ENCODE measurements around the gene RUNX1.
A peak's percentile ranks its signal among the peaks of the same experiment; 100 is the strongest.

The RUNX1 gene

DNA sequence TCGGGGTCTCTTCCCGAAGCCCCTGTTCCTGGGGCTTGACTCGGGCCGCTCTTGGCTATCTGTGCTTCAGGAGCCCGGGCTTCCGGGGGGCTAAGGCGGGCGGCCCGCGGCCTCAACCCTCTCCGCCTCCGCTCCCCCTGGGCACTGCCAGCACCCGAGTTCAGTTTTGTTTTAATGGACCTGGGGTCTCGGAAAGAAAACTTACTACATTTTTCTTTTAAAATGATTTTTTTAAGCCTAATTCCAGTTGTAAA lies 158.7 kb downstream of the RUNX1 start:
- no peak for DNase-seq

DNA sequence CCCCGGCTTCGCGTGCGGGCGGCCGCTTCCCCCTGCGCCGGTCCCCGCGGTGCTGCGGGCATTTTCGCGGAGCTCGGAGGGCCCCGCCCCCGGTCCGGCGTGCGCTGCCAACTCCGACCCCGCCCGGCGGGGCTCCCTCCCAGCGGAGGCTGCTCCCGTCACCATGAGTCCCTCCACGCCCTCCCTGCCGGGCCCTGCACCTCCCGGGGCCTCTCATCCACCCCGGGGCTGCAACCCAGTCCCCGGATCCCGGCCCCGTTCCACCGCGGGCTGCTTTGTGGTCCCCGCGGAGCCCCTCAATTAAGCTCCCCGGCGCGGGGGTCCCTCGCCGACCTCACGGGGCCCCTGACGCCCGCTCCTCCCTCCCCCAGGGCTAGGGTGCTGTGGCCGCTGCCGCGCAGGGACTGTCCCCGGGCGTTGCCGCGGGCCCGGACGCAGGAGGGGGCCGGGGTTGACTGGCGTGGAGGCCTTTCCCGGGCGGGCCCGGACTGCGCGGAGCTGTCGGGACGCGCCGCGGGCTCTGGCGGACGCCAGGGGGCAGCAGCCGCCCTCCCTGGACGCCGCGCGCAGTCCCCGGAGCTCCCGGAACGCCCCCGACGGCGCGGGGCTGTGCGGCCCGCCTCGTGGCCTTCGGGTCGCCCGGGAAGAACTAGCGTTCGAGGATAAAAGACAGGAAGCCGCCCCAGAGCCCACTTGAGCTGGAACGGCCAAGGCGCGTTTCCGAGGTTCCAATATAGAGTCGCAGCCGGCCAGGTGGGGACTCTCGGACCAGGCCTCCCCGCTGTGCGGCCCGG lies 159.2 kb downstream of the RUNX1 start:
- DNase-seq = peak; percentile 71

DNA sequence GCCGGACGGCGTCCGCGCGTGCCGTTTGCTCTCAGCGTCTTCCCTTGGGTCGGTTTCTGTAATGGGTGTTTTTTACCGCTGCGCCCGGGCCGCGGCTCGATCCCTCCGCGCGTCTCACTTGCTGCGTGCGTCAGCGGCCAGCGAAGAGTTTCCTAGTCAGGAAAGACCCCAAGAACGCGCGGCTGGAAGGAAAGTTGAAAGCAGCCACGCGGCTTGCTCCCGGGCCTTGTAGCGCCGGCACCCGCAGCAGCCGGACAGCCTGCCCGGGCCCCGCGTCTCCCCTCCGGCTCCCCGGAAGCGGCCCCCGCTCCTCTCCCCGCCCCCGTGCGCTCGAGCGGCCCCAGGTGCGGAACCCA lies 159.8 kb downstream of the RUNX1 start:
- no peak for DNase-seq

DNA sequence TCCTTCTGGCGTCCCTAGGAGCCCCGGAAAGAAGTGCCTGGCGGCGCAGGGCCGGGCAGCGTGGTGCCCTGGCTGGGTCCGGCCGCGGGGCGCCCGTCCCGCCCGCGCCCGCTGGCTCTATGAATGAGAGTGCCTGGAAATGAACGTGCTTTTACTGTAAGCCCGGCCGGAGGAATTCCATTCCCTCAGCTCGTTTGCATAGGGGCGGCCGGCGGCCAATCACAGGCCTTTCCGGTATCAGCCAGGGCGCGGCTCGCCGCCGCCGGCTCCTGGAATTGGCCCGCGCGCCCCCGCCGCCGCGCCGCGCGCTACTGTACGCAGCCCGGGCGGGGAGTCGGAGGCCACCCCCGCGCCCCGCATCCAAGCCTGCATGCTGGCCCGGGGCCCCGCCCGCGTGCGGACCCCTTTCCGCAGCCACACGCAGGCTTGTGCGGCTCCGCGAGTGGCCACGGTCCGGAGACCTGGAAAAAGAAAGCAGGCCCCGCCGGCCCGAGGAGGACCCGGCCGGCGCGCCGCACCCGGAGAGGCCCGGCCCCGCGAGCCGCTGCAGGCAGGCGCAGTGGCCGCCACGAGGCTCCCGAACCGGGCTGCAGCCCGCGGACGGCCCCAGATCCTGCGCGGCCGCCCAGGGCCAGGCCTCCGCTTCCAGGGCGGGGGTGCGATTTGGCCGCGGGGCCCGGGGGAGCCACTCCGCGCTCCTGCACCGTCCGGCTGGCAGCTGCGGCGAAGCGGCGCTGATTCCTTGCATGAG lies 160.4 kb downstream of the RUNX1 start:
- DNase-seq = peak; percentile 70

DNA sequence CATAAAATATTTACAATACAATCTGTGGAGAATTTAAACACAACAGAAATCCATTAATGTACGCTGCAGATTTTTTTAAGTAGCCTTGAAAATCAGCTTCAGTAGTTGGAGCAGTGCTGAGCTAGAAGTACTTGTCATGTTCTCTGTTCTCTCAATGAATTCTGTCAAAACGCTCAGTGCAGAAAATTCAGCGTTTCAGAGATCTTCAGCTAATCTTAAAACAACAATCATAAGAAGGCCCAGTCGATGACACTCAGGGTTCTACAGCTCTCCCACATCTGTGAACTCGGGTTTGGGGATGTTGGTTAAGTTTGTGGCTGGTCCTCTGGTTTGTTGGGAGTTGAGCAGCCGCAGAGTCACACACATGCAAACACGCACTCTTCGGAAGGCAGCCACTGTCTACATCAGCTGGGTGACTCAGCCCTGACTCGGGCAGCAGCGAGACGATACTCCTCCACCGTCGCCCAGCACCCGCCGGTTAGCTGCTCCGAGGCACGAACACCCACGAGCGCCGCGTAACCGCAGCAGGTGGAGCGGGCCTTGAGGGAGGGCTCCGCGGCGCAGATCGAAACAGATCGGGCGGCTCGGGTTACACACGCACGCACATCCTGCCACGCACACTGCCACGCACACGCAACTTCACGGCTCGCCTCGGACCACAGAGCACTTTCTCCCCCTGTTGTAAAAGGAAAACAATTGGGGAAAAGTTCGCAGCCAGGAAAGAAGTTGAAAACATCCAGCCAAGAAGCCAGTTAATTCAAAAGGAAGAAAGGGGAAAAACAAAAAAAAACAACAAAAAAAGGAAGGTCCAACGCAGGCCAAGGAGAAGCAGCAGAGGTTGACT lies 161.2 kb downstream of the RUNX1 start:
- peak; percentile 85 for DNase-seq

DNA sequence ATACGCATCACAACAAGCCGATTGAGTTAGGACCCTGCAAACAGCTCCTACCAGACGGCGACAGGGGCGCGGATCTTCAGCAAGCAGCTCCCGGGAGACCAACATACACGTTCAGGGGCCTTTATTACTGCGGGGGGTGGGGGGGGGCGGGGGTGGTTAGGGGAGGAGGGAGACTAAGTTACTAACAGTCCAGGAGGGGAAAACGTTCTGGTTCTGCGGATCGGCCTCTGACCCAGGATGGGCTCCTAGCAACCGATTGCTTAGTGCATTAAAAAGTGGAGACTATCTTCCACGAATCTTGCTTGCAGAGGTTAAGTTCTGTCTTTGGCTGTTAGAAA lies 162.0 kb downstream of the RUNX1 start:
- DNase-seq = no peak

DNA sequence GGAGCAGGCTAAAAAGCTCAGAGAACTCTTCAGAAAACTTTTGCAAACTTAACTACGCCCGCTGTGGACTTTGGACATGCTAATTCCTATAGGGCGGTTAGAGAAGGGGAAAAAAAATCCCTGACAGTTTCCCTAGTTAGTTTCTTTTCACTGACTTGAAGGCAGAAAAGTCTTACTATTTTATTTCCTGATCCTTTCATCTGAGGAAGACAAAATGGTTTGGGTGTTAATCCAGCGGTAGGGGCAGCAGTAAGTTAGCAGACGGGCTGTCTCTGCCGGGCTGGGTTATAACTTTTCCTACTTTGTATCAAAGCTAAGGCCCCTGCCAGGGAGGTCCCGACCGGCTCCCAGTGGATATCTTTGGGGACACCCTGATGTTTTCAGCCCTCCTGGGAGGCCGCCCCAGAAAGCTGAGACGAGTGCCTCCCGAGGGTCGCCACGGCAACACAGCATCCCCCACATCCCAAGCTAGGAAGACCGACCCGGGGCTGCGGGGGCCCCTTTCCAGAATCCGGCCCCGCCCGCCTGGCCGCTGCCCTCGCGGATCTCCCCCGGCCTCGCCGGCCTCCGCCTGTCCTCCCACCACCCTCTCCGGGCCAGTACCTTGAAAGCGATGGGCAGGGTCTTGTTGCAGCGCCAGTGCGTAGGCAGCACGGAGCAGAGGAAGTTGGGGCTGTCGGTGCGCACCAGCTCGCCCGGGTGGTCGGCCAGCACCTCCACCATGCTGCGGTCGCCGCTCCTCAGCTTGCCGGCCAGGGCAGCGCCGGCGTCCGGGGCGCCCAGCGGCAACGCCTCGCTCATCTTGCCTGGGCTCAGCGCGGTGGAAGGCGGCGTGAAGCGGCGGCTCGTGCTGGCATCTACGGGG lies 162.6 kb downstream of the RUNX1 start:
- DNase-seq = peak; percentile 27

DNA sequence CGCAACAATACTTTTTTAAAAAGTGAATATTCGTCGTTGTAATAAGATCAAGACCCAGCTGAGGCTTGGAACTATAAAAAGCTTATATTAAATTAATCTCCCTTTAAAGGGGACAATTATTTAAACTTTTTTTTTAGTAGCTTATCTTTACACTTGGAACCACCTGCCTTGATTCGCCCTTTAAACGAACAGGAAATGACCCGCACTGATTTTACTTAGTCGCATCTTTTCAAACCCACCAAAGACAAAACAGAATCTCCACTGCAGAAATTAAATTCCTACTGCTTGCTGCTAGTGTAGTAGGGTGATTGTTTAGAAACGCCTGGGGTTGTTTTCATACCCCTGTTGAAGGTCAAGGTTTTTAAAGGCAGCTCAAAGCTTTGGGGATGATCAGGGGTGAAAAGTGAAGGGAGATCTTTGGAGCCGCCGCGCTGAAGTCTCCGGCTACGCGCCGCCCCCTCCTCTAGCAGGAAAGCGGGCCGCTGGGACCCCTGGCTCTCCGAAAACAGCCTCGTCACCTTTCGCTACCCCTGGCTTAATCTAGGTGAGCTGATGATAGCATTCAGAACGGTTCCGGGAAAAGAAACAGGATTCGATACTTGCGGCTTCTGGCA lies 163.4 kb downstream of the RUNX1 start:
- DNase-seq = no peak

DNA sequence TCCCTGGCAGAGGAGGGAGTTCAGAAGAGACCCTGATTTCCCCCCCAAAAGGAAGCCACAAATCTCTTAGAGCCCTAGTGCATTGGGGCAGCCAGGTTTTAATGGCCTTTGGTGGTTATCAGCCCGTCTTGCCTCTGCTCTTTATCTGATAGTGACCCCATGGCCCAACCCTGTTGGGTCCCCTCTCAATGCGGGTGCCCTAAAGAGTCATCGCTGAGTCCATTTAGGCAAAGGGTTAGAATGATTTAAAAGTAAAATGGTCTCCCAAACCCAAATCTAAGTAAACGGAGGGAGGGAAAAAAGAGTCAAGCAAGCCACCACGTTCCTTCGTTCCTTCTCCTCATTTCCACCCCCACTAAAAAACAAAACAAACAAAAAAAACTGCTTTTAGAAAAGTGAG lies 164.0 kb downstream of the RUNX1 start:
- no peak for DNase-seq

DNA sequence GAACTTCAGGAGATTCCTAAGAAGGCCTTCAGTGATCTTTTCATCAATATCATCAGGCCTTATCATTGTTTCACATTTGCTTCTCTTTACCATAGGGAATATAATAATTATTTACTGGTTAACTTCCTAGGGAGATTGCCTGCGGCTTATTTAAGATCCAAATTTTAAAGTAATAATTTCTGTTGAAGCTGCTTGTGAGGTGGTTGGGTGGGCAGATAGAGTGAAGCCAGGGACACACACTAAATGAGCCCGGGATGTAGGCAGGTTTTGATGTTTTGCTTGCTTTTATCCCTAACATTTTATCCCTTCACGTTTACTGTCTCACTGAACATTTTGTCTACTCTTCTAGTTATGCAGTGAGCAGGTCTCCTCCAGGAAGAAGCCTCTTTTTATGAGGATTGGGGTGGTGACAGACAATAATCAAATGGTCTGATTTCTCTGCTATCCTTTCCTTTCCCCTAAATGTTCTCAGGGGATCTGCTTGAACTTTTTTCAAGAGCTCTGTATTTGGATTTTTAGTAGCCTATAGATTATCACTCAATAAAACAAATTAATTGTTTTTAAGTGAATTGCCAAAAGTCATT lies 164.7 kb downstream of the RUNX1 start:
- DNase-seq = no peak

DNA sequence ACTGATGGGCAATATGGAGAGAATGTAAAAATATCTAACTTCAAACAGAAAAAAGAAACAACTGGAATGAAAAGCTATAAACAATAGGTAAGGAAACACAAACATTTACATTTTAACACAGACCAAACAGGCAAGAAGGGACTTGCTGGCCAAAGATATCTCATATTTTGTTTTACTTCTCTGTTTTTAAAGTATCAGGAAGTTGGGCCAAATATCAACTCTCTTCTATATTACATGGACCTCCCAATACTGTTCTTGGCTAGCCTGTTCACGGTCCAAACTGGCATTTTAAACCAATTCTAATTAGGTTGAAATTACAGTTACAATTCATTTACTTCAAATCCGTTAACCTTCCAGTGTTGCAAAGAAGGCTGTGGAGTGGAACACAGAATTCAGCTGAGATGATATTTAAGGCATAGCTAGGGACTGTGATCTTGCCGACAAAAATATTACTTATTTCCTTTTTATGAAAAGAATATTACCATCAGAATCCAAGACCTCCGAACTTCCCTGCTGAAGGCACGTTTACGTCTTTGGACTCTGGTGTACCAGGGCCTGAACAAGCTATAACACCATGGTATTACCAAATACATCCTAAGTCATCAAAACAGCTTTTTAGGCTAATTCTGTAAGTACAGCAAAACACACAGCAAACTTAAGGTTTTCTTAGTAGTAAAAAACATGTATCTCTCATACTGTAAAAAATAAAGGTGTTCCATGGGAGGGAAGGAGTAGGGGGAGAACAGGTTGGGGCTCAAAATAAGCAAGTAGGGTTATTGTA lies 165.4 kb downstream of the RUNX1 start:
- no peak for DNase-seq

DNA sequence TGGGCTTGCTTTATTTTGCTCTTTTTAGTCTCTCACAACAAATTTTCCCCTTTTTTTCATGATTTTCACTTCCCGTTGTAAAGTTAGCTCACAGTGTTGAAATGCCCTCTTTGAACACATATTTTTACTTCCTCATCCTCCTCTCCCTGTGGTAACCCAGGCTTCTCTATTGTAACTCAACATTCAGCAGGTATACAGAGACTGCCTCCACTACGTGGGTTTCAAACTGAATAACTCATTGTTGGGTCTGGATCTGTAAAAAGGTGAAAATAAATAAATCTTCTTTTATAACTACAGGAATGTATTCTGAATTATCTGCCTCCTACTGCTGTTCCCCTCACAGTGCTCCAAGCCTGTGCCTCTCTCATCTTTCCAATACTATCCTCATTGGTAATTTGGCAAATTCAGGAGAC lies 166.4 kb downstream of the RUNX1 start:
- no peak for DNase-seq

DNA sequence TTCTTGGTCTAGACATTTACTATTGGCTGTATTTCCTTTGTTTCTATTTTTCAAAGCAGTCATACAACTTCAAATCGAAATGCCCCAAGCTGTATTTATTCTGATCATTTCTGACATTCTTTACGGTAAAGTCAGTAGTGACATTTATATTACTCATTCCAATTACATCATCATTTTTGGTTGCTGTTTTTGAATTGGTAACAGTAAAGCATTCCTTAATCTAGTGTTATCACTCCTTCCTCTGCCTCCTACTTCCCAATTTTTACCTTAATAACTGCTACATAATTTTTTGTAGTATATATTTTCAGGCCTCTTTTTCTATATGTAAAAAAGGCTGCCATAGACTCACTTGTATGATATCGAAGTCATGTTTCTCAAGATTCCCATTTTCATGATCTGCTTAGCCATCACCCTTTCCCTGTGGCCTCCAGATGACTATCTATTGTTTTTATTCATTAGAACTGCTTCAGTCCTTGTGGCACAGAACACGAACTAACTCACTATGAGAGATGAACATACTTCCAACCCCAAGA lies 167.2 kb downstream of the RUNX1 start:
- DNase-seq = no peak

DNA sequence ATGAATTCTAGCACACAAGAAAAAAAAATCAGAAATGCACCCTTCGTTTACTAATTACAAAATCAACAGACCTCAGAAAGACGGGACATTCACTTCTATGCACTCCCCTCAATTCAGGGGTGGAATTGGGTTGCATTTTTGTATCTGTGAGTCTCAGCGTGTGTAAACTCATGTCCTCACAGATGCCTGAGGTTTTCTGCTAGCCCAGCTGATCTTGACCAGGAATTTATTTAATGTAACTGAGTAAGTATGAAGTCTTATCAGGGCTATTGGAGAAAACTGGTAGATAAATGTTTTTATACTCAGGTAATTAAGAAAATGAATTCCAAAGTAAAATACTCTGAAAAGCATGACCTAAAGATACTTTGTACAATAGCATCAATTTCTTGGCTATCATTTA lies 167.7 kb downstream of the RUNX1 start:
- DNase-seq = no peak

DNA sequence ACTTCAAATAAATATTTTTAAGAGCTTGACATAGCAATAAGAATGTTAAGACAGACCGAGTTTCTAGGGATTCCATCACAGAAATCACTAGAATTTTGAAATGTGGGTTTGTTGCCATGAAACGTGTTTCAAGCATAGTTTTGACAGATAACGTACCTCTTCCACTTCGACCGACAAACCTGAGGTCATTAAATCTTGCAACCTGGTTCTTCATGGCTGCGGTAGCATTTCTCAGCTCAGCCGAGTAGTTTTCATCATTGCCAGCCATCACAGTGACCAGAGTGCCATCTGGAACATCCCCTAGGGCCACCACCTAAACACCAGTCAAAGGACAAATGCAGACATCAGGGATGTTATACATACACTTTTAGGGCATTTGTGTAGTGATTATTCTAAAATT lies 168.7 kb downstream of the RUNX1 start:
- DNase-seq = no peak

DNA sequence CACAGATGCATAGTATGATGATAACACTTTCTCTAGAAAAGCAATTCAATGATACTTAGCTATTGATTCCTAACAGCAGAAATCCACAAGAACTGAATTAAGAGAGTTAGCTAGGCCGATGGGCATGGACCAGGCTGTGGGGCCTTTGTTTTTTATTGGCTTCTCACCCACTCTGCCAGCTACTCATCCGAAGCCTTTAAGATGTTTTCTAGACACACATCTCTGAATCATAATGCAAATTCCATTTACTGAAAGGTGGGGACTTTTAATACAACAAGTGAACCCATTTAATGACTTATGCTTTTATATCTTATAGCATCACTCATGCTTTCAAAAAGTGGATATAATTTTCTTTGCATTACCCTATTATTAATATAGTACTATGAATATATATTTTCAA lies 170.2 kb downstream of the RUNX1 start:
- DNase-seq = no peak

DNA sequence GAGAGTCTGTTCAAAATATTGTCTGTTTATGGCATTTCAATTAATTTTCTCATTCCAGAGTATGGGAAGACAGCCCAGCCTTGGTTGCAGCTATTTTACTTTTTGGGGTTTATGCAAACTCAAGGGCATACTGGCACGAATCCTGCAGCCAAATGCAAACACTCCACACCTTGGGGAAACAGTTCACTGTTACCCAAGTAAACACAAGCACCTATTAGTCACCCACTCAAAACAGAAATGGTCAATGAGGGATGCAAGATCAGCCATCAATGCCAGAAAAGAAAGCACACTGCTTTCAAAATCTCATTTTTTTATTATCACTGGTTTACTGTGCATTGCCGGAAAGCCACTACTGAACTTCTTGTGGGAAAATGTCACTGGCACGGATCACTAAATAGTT lies 170.6 kb downstream of the RUNX1 start:
- DNase-seq = no peak

DNA sequence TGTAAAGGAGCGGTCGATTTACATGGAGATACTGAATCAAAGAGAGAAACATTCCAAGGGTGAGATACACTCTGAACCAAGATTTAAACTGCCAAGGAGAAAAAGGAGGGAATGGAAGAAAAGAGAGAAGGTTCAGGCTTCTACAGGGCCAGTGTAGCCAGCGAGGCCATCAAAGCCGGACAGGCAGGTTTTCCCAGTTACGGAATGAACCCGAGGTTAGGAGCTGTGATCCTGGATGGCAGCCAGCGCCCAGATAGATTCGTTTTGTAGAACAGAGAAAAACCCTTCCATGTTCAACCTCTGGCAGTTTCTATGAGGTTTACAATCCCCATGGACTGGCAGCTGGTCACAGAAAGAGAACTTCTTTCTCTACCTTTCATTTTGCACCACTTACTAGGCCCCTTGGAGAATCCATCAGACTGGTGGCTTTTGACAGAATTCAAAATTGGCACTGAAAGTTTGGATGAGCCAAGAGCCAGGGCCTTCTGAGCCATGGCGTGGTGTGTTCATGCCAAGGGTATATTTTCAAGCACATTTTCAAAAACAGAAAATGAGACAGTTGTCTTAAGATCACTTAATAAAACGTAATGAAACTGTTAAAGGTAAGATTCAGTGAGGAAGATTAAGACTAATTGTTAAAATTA lies 171.5 kb downstream of the RUNX1 start:
- no peak for DNase-seq

DNA sequence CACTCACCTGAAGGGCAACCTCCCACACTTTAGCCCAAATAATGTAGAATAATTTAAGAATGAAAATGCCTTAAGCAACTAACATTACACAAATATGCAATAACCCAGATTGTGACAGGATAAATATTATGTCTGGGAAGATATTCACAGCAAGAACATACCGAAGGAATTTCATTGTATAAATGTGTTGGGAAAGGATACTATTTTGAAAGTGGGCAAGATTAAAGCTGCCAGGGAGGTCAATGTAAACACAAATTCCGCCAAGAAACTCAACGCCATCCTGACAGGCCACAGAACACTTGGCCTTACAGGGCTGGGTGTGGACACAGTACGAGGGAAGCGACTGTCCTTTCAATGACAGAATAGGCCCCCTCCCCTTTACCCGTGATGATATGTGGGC lies 173.3 kb downstream of the RUNX1 start:
- no peak for DNase-seq

DNA sequence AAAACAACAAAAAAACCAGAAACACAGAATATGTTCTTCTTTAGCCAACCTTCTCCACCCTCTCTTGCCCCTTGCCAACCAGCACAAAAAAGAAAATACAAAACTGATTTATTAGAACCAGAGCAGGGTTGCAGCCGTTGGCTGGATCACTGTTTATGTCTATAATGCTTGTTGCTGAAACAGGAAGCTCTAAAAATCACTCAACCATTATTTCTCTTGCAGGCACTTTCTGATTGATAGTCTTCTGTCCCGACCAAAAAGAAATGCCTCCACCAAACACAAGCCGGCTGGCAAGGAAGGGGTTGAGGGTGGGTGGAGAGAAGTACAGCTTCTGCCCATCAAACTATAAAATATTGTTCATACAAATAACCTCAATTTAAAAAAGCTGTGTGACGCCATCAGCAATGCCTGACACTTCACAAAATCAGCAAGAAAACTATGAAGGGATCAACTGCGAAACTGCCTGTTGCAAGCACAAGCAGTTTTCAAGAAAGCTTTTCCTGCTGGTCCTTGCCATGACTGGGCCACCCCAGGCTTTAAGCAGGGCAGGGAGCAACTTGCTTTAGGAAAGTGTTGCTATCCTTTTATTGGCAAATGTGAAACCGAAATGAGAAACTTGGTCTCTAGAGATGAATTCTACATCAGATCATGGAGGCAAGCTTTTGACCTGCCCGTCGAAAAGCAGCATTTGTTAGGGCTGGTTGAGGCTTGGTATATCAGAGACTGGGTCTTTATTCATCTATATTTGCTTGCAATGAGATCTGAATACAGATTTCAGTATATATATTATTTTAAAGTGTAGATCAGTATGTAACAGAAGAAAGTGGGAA lies 174.2 kb downstream of the RUNX1 start:
- no peak for DNase-seq

All from central memory CD4-positive, alpha-beta T cell (primary cell).